ENCODE results near the gene ZNF544.
"Not testable (repeated sequence)": the region's sequence is repeated elsewhere in the genome, so short reads cannot be mapped to it uniquely, and the experiment has no call there.

ZNF544 gene

DNA sequence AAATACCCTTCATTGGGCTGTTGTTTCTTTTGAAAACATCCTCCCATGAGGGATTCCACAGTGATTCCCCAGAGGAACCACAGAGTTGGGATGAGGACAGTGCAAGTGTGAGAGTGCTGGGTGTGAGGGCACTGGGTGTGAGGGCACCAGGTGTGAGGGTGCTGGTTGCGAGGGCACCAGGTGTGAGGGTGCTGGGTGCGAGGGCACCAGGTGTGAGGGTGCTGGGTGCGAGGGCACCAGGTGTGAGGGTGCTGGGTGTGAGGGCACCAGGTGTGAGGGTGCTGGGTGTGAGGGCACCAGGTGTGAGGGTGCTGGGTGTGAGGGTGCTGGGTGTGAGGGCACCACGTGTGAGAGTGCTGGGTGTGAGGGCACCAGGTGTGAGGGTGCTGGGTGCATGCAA is 29.5 kb downstream of the ZNF544 start:
- not testable (repeated sequence) for H3K27ac ChIP-seq (ENCODE audit: low read depth, low read length); H3K9ac ChIP-seq (ENCODE audit: low read depth, low read length); H3K4me1 ChIP-seq (ENCODE audit: insufficient read depth, low read length); H3K27me3 ChIP-seq (ENCODE audit: insufficient read depth, low read length)
- Histone ChIP-seq H3K9me3 (ENCODE audit: insufficient read depth, low read depth, low read length) (peaks cover 98% of the 10 kb centered on the region), H3K4me3 (ENCODE audit: low read length) (peak overlapping the region; percentile 24), H3K36me3 (ENCODE audit: insufficient read depth, low read length) (peaks cover 99% of the 10 kb centered on the region)
- 90% methylated on average over 2 of the region's 4 CpGs for WGBS

DNA sequence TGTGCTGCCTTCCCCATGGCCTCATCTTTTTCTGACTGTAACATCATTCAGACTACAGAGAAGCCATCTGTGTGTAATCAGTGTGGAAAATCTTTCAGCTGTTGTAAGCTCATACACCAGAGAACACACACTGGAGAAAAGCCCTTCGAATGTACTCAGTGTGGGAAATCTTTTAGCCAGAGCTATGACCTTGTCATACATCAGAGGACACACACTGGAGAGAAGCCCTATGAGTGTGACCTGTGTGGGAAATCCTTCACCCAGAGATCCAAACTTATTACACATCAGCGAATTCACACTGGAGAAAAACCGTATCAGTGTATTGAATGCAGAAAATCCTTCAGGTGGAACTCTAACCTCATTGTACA is 32.9 kb downstream of the ZNF544 start:
- Histone ChIP-seq H3K27me3 (ENCODE audit: insufficient read depth, low read length) (no peaks in the 10 kb centered on the region), H3K27ac (ENCODE audit: low read depth, low read length) (no peak overlapping the region), H3K36me3 (ENCODE audit: insufficient read depth, low read length) (peaks cover 93% of the 10 kb centered on the region), H3K9me3 (ENCODE audit: insufficient read depth, low read depth, low read length) (peaks cover 96% of the 10 kb centered on the region), H3K4me1 (ENCODE audit: insufficient read depth, low read length) (no peaks in the 10 kb centered on the region), H3K9ac (ENCODE audit: low read depth, low read length) (no peak overlapping the region), H3K4me3 (ENCODE audit: low read length) (no peak overlapping the region)
- 93% methylated on average over 3 of the region's 3 CpGs for WGBS

DNA sequence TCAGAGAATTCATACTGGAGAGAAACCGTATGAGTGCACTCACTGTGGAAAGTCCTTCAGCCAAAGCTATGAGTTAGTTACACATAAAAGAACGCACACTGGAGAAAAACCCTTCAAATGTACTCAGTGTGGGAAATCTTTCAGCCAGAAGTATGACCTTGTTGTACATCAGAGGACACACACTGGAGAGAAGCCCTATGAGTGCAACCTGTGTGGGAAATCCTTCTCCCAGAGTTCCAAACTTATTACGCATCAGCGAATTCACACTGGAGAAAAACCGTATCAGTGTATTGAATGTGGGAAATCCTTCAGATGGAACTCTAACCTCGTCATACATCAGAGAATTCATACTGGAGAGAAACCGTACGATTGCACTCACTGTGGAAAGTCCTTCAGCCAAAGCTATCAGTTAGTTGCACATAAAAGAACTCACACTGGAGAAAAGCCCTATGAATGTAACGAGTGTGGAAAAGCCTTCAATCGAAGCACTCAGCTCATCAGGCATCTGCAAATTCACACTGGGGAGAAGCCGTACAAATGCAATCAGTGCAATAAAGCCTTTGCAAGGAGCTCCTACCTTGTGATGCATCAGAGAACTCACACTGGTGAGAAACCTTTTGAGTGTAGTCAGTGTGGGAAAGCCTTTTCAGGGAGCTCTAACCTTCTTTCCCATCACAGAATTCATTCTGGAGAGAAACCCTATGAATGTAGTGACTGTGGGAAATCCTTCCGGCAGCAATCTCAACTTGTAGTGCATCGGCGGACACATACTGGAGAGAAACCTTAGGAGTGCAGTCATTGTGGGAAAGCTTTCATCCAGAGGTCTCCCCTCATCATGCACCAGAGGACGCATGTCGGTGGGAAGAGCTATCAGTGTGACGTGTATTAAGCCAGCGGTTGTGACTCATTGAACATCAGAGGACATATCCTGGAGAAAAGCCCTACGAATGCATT is 33.5 kb downstream of the ZNF544 start:
- Histone ChIP-seq H3K4me1 (ENCODE audit: insufficient read depth, low read length) (no peaks in the 10 kb centered on the region), H3K9me3 (ENCODE audit: insufficient read depth, low read depth, low read length) (peaks cover 94% of the 10 kb centered on the region), H3K4me3 (ENCODE audit: low read length) (peak overlapping the region; percentile 24), H3K27ac (ENCODE audit: low read depth, low read length) (no peak overlapping the region), H3K27me3 (ENCODE audit: insufficient read depth, low read length) (no peaks in the 10 kb centered on the region), H3K9ac (ENCODE audit: low read depth, low read length) (no peak overlapping the region), H3K36me3 (ENCODE audit: insufficient read depth, low read length) (peaks cover 91% of the 10 kb centered on the region)
- 94% methylated on average over 19 of the region's 19 CpGs for WGBS

DNA sequence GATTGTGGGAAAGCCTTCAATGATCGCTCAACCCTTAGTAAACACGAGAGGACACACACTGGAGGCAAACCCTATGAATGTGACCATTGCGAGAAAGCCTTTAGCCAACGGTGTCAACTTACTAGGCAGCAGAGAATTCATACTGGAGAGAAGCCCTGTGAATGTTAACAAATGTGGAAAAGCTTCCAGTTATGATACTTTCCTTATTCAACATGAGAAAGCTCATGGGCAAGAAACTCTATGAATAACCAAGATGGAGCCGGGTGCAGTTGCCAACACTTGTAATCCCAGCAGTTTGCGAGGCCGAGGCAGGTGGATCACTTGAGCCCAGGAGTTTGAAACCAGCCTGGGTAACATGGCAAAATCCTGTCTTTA is 34.2 kb downstream of the ZNF544 start:
- Histone ChIP-seq H3K9me3 (ENCODE audit: insufficient read depth, low read depth, low read length) (peaks cover 87% of the 10 kb centered on the region), H3K4me3 (ENCODE audit: low read length) (peak overlapping the region; percentile 24), H3K4me1 (ENCODE audit: insufficient read depth, low read length) (no peaks in the 10 kb centered on the region), H3K27me3 (ENCODE audit: insufficient read depth, low read length) (no peaks in the 10 kb centered on the region), H3K9ac (ENCODE audit: low read depth, low read length) (no peak overlapping the region), H3K36me3 (ENCODE audit: insufficient read depth, low read length) (peaks cover 84% of the 10 kb centered on the region), H3K27ac (ENCODE audit: low read depth, low read length) (no peak overlapping the region)
- WGBS, result 98% methylated on average over 7 of the region's 7 CpGs

DNA sequence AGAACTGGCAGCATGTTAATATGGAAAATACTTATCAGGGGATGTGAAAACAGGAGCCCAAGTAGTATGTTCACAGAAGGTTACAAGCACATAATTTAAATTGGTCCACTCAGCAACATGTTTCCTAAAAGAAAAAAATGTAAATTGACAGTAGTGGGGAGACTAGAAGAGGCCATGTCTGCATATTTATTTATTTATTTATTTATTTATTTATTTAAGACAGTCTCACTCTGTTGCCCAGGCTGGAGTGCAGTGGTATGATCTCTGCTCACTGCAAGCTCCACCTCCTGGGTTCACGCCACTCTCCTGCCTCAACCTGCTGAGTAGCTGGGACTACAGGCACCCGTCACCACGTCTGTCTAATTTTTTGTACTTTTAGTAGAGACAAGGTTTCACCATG is 36.4 kb downstream of the ZNF544 start:
- peaks cover 83% of the 10 kb centered on the region for H3K9me3 ChIP-seq (ENCODE audit: insufficient read depth, low read depth, low read length)
- H3K4me1 ChIP-seq (ENCODE audit: insufficient read depth, low read length), result no peaks in the 10 kb centered on the region
- peaks cover 62% of the 10 kb centered on the region for H3K36me3 ChIP-seq (ENCODE audit: insufficient read depth, low read length)
- no peak overlapping the region for H3K4me3 ChIP-seq (ENCODE audit: low read length)
- H3K27me3 ChIP-seq (ENCODE audit: insufficient read depth, low read length), result no peaks in the 10 kb centered on the region
- WGBS, result 99% methylated on average over 3 of the region's 3 CpGs
- no peak overlapping the region for H3K9ac ChIP-seq (ENCODE audit: low read depth, low read length)
- no peak overlapping the region for H3K27ac ChIP-seq (ENCODE audit: low read depth, low read length)

DNA sequence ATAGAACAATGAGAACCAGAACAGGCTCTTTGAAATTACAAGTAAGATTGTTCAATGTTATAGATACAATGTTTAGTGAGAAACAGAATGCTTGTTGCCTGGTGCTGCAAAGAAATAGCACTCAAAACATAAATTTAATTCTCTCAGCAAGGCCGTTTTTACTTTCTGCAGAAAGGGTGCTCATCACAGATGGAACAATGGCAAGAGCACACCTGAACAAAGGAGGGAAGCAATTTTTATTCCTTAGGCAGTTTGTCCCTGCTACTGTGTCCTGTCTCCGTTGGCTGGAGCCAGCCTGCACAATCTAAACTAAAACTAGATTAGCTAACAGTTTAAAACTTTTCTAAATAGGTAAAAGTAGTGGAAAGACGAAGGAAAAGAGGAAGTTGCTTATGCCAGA is 39.6 kb downstream of the ZNF544 start:
- Histone ChIP-seq H3K36me3 (ENCODE audit: insufficient read depth, low read length) (peaks cover 40% of the 10 kb centered on the region), H3K27ac (ENCODE audit: low read depth, low read length) (no peak overlapping the region), H3K27me3 (ENCODE audit: insufficient read depth, low read length) (no peaks in the 10 kb centered on the region), H3K9me3 (ENCODE audit: insufficient read depth, low read depth, low read length) (peaks cover 53% of the 10 kb centered on the region), H3K9ac (ENCODE audit: low read depth, low read length) (no peak overlapping the region), H3K4me1 (ENCODE audit: insufficient read depth, low read length) (no peaks in the 10 kb centered on the region), H3K4me3 (ENCODE audit: low read length) (no peak overlapping the region)
- 96% methylated on average over 3 of the region's 3 CpGs for WGBS

DNA sequence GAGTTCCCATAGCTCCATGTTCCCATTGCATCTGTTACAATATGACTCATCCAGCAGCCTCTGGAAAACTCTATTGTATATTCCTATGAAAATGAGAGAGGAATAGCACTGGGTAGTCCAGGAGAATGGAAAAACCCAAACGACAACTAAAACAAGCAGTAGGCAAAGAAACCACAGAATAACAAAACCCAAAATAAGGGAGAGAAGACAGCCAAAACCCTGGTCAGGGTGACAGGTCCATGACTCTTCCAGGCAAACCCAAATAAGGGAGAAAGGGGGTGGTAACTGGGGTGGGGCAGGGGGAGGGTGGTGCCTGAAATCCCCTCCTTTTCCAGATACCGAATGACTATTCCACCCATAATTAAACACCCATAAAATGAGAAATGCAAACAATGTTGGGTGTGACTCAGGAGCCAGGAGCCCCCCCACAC is 46.1 kb downstream of the ZNF544 start:
- Histone ChIP-seq H3K4me3 (ENCODE audit: low read length) (no peak overlapping the region), H3K27me3 (ENCODE audit: insufficient read depth, low read length) (no peaks in the 10 kb centered on the region), H3K27ac (ENCODE audit: low read depth, low read length) (no peak overlapping the region), H3K9me3 (ENCODE audit: insufficient read depth, low read depth, low read length) (peaks cover 4% of the 10 kb centered on the region; the same call in 1 of the 2 replicates), H3K36me3 (ENCODE audit: insufficient read depth, low read length) (peaks cover 17% of the 10 kb centered on the region), H3K9ac (ENCODE audit: low read depth, low read length) (no peak overlapping the region), H3K4me1 (ENCODE audit: insufficient read depth, low read length) (0 out of 2 replicates have a peak, but pooled peaks cover under 1% of the 10 kb centered on the region)
- WGBS, result 83% methylated on average over 1 of the region's 2 CpGs

DNA sequence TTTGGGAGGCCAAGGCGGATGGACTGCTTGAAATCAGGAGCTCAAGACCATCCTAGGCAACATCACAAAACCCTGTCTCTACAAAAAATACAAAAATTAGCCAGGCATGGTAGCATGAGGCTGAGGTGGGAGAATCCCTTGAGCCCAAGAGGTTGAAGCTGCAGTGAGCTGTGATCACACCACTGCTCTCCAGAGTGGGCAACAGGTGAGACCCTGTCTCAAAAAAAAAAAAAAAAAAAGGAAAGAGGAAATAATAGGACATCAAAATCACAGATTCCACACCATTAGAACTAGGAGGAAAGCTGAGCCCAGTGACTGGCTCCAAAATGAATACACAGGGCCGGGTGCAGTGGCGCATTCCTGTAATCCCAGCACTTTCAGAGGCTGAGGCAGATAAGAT is 46.9 kb downstream of the ZNF544 start:
- H3K27ac ChIP-seq (ENCODE audit: low read depth, low read length), result no peak overlapping the region
- H3K9me3 ChIP-seq (ENCODE audit: insufficient read depth, low read depth, low read length), result peaks cover 2% of the 10 kb centered on the region; the same call in 1 of the 2 replicates
- no peak overlapping the region for H3K9ac ChIP-seq (ENCODE audit: low read depth, low read length)

DNA sequence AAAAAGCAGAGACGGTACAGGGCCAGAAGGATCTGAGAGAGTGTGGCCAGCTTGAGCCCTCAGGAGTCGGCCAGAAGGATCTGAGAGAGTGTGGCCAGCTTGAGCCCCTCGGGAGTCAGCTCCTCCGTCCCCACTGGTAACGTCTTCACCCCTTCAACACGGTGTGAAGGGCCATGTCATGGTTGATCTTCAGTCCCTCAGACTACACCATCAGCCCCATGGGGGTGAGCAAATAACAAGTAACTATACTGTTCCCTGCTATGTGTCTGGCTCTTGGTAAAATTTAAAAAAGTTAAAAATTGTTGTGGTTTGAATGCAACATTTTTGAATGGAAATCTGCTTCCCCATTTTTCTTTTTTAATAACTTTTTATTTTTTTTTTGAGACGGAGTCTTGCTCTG is 48.5 kb downstream of the ZNF544 start:
- Histone ChIP-seq H3K4me1 (ENCODE audit: insufficient read depth, low read length) (0 out of 2 replicates have a peak, but pooled peaks cover 5% of the 10 kb centered on the region), H3K9ac (ENCODE audit: low read depth, low read length) (no peak overlapping the region), H3K27ac (ENCODE audit: low read depth, low read length) (no peak overlapping the region), H3K36me3 (ENCODE audit: insufficient read depth, low read length) (peaks cover 28% of the 10 kb centered on the region), H3K9me3 (ENCODE audit: insufficient read depth, low read depth, low read length) (no peaks in the 10 kb centered on the region), H3K27me3 (ENCODE audit: insufficient read depth, low read length) (no peaks in the 10 kb centered on the region), H3K4me3 (ENCODE audit: low read length) (no peak overlapping the region)
- 88% methylated on average over 7 of the region's 7 CpGs for WGBS

More for the DNA sequence above, 46.9 kb downstream of the ZNF544 start:
- peaks cover 21% of the 10 kb centered on the region for H3K36me3 ChIP-seq (ENCODE audit: insufficient read depth, low read length)
- H3K4me1 ChIP-seq (ENCODE audit: insufficient read depth, low read length), result 0 out of 2 replicates have a peak, but pooled peaks cover 5% of the 10 kb centered on the region
- WGBS, result 91% methylated on average over 3 of the region's 3 CpGs
- H3K27me3 ChIP-seq (ENCODE audit: insufficient read depth, low read length), result no peaks in the 10 kb centered on the region
- H3K4me3 ChIP-seq (ENCODE audit: low read length), result no peak overlapping the region

DNA sequence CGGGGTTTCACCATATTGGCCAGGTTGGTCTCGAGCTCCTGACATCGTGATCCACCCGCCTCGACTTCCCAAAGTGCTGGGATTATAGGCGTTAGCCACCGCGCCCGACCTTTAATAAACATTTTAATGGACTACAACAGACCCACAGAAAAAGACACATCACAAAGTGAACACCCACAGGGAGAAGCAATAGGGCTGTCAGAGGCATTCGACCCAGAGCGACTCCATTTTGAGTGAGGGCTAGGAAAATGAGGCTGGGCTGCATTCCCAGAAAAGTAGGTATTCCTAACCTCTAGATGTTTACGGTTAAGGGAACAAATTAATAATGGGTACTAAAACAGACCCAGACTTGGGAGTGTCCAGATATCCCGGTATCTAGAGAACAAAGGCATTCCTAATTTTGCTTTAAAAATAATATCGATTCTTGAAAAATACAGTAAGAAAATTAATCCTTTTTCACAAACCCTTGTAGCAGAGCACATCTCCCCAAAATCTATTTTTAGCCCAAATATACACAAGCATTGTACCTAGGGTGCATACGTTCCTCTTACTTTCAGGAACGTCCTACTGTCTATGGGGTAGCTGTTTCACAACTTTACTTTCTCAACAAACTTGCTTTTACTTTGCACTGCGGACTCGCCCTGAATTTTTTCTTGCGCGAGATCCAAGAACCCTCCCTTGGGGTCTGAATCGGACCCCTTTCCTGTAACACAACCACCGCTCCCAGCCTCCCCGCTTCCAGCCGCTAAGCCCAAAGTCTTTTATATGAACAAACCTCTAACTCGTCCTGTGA is 49.2 kb downstream of the ZNF544 start:
- H3K36me3 ChIP-seq (ENCODE audit: insufficient read depth, low read length), result peaks cover 30% of the 10 kb centered on the region
- H3K27ac ChIP-seq (ENCODE audit: low read depth, low read length), result peak overlapping the region; percentile 62
- 45% methylated on average over 25 of the region's 25 CpGs for WGBS
- H3K9ac ChIP-seq (ENCODE audit: low read depth, low read length), result peak overlapping the region; percentile 87
- H3K4me3 ChIP-seq (ENCODE audit: low read length), result peak overlapping the region; percentile 89
- 0 out of 2 replicates have a peak, but pooled peaks cover 5% of the 10 kb centered on the region for H3K4me1 ChIP-seq (ENCODE audit: insufficient read depth, low read length)
- no peaks in the 10 kb centered on the region for H3K9me3 ChIP-seq (ENCODE audit: insufficient read depth, low read depth, low read length)
- H3K27me3 ChIP-seq (ENCODE audit: insufficient read depth, low read length), result no peaks in the 10 kb centered on the region

DNA sequence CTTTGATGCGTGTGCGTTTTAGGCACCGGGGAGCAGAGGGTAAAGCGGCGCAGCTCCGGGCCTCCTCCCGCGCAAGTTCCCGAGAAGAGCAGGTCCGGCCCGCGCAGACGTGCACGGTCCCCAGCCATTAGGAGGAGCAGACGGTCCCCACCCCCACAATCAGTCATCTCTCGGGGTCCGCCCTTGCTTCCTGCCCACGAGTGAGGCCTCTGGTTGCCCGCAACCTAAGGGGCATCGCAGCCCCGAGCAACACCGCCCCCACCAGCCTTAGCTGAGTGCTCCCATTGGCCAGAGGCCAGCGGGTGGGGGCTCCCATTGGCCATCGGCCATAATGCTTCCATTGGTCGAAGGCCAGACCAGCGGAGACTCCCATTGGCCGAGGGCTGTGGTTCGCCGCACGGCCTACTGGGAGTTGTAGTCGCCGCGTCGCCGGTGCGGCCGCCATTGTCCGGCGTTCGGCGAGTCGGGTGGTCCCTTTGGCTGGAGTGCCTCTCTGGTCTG is 49.9 kb downstream of the ZNF544 start, which contains the start of gene ZNF8:
TSS of gene ZNF8 (plus strand) at position 415 of the 501 bp plus-strand sequence. CDS start 127 bp downstream, outside the sequence.
- H3K9me3 ChIP-seq (ENCODE audit: insufficient read depth, low read depth, low read length), result no peaks in the 10 kb centered on the region
- WGBS, result under 1% methylated on average over 42 of the region's 42 CpGs

More for the DNA sequence above, 49.9 kb downstream of the ZNF544 start, which contains the start of gene ZNF8:
- Histone ChIP-seq H3K4me3 (ENCODE audit: low read length) (peak within 1 kb of the TSS; percentile 89), H3K9ac (ENCODE audit: low read depth, low read length) (peak within 1 kb of the TSS; percentile 97), H3K36me3 (ENCODE audit: insufficient read depth, low read length) (peaks cover 30% of the 10 kb centered on the region), H3K4me1 (ENCODE audit: insufficient read depth, low read length) (0 out of 2 replicates have a peak, but pooled peaks cover 5% of the 10 kb centered on the region), H3K27ac (ENCODE audit: low read depth, low read length) (peak within 1 kb of the TSS; percentile 92), H3K27me3 (ENCODE audit: insufficient read depth, low read length) (no peaks in the 10 kb centered on the region)
